ENCODE measurements around the gene S100Z.

DNA sequence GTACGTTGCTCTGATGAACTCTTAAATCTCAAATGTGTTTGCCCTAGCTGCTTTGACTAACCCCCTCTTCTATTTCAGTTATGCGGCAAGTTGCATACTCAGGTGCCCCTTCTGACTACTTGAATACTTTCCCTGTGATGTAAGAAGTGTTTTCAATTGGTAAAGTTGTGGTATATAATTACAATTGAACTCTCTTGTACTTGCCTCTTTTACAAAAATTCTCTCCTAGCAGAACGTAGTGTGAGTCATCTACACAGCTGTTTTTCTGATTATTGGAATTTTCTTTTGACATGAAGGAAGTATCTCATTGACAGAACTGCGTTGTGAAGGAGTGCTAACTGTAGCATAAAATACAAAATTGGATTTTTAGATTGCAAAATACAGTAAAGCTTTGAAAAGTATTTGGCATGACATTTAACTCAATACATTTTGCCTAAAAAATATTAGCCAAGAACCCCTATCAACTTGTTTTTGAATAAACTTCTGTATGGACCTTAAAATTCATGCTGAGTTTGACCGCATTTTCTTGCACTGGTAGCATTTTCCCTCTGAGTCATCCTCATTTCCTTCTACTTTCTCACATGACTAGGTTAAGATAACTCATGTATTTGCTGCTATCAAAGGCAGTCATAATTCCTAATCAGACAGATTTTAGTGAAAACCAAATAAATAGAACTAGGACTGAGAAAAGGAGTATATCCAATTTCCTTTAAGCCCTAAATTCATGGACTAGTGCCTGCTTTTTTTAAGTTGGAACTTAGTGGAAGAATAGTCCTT lies 109.4 kb downstream of the S100Z start:
- TF ChIP-seq, protein P1, sequence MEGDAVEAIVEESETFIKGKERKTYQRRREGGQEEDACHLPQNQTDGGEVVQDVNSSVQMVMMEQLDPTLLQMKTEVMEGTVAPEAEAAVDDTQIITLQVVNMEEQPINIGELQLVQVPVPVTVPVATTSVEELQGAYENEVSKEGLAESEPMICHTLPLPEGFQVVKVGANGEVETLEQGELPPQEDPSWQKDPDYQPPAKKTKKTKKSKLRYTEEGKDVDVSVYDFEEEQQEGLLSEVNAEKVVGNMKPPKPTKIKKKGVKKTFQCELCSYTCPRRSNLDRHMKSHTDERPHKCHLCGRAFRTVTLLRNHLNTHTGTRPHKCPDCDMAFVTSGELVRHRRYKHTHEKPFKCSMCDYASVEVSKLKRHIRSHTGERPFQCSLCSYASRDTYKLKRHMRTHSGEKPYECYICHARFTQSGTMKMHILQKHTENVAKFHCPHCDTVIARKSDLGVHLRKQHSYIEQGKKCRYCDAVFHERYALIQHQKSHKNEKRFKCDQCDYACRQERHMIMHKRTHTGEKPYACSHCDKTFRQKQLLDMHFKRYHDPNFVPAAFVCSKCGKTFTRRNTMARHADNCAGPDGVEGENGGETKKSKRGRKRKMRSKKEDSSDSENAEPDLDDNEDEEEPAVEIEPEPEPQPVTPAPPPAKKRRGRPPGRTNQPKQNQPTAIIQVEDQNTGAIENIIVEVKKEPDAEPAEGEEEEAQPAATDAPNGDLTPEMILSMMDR (IDR thresholded peaks at IDR 0.05) = no peak
- TF ChIP-seq POLR2A (IDR thresholded peaks at IDR 0.05) = no peak
